ENCODE measurements around the gene PIK3R3.

DNA sequence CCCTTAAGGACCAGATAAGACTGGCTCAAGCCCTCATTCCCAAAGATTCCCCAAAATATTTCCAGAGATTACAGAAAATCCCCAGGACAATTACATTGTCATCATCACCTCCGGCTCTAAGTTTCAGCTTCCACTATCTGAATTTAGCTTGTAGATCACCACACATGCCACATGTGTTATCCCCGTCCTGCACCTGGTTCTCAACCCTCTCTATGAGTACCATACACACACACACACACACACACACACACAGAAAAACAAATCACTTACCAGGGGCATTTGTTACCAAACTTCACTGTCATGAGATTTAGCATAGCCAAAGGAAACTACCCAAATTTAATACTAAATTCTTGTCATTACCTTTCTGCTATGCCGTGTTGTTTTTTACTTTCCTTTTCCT lies 27.1 kb upstream of the PIK3R3 start:
- TF ChIP-seq, protein P1, sequence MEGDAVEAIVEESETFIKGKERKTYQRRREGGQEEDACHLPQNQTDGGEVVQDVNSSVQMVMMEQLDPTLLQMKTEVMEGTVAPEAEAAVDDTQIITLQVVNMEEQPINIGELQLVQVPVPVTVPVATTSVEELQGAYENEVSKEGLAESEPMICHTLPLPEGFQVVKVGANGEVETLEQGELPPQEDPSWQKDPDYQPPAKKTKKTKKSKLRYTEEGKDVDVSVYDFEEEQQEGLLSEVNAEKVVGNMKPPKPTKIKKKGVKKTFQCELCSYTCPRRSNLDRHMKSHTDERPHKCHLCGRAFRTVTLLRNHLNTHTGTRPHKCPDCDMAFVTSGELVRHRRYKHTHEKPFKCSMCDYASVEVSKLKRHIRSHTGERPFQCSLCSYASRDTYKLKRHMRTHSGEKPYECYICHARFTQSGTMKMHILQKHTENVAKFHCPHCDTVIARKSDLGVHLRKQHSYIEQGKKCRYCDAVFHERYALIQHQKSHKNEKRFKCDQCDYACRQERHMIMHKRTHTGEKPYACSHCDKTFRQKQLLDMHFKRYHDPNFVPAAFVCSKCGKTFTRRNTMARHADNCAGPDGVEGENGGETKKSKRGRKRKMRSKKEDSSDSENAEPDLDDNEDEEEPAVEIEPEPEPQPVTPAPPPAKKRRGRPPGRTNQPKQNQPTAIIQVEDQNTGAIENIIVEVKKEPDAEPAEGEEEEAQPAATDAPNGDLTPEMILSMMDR (IDR thresholded peaks at IDR 0.05) = no peak
- no peak for TF ChIP-seq POLR2A (IDR thresholded peaks at IDR 0.05)
